OCI-LY3 (cell line): ENCODE results near the gene CMTR1.

ENCODE experiments used
- EZH2phosphoT487 ChIP-seq: fragments of 200-600 bp; shearing (Covaris generic); IDR thresholded peaks from 2 replicates; pipeline ENCODE4 v1.6.1; 2018; ENCODE audit warnings: antibody characterized with exemption, mixed run types, low read depth
- TF ChIP-seq, protein P1 (sequence below): fragments of 200-600, 300-600 bp; sonication (generic); IDR thresholded peaks from 2 replicates; pipeline ENCODE4 v1.5.1; 2014; ENCODE audit warnings: antibody characterized with exemption, low read length, low read depth

DNA sequence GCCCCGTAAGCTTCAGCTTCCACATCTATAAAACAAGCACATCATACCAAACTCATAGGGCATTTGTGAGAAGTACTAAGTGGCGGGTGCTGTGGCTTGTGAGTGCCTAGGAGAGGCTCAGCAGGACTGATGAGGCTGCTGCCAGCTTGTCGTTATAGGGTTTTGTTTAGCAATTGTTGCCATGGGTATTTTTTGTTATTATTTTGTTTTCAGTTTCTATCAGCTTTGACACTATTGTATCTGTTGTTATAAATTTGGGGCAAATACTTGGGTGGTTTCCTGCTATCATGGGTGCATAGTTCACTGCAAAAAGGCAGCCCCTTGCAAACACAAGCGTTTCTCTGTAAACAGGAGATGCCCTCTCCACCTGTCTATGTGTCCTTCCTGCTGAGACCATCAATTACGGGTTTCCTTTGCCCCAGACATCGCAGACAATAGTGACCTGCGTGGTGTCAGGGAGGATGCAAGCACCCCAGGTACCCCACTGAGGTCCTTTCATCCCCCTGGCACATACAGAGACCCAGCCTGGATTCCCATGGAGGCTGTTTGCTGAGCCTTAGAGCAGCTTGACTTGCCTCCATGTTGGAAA, 69.8 kb downstream of the CMTR1 start:
- TF ChIP-seq, protein P1, sequence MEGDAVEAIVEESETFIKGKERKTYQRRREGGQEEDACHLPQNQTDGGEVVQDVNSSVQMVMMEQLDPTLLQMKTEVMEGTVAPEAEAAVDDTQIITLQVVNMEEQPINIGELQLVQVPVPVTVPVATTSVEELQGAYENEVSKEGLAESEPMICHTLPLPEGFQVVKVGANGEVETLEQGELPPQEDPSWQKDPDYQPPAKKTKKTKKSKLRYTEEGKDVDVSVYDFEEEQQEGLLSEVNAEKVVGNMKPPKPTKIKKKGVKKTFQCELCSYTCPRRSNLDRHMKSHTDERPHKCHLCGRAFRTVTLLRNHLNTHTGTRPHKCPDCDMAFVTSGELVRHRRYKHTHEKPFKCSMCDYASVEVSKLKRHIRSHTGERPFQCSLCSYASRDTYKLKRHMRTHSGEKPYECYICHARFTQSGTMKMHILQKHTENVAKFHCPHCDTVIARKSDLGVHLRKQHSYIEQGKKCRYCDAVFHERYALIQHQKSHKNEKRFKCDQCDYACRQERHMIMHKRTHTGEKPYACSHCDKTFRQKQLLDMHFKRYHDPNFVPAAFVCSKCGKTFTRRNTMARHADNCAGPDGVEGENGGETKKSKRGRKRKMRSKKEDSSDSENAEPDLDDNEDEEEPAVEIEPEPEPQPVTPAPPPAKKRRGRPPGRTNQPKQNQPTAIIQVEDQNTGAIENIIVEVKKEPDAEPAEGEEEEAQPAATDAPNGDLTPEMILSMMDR = no peak
- TF ChIP-seq EZH2phosphoT487 = no peak
